ENCODE measurements around the gene ATP4B. TPM values are rescaled to one million over a fixed set of nuclear protein-coding genes. Genes with fewer than 3 reads are reported as not detected.
A peak's percentile ranks its signal among the peaks of the same experiment; 100 is the strongest.

The ATP4B gene
- total RNA-seq, 1 donor from 2014 or later = not detected

DNA sequence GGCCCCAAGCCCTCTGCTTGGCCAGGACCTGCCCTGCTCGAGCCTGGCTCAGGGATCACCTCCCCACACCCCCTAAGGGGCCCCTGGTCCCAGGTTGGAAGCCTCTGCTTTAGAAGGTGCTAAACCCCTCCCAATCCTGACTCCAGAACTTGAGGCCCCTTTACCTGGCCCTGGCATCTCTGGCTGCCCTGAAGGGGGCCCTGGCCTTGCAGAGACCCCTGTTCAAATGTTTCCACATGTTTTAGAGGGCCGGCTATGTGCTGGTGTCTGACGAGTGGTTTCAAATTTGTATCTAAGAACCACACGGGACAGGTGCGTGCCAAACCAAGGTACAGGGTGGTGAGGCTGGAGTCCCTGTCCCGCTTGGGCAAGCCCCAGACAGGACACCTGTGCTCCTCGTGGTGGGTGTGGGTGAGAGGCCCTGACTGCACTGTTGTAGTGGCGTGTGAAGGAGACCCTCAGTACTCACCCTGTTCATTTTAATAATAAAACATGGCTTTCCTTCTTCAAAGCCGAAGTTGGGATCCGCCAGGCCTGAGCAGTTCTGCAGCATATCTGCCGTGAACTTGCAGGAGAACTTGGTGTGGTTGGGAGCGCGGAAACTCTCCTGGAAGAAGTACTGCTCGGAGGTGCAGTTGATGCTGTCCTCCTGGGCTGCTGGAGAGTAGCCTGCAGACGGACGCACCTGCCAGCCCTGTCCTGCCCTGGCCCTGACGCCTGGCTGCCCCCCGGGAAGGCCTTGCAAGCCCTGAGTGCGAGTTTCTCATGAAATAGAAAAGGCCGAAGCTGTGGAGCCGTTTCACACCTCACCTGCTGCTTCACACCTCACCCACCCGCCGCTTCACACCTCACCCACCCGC, 5.4 kb downstream of the ATP4B start:
- intact Hi-C loops (cut with micrococcal nuclease) = no loop called here
- Mint-ChIP-seq H3K4me3 (no peak overlapping the region), H3K36me3 (ENCODE audit: low read depth) (no peaks in the 10 kb centered on the region), H3K27me3 (no peaks in the 10 kb centered on the region), H3K9me3 (no peaks in the 10 kb centered on the region), H3K4me1 (no peaks in the 10 kb centered on the region), H3K27ac (no peak overlapping the region)
- no peak for DNase-seq

GRCh38 chr13:113651511-113652403, 6.2 kb downstream of the ATP4B start:
- H3K27me3 Mint-ChIP-seq = no peaks in the 10 kb centered on the region
- H3K4me3 Mint-ChIP-seq = no peak overlapping the region
- peaks cover 2% of the 10 kb centered on the region for H3K4me1 Mint-ChIP-seq
- no peaks in the 10 kb centered on the region for H3K36me3 Mint-ChIP-seq (ENCODE audit: low read depth)
- DNase-seq = no peak
- no peaks in the 10 kb centered on the region for H3K9me3 Mint-ChIP-seq
- H3K27ac Mint-ChIP-seq = no peak overlapping the region
- intact Hi-C loops (cut with micrococcal nuclease) = no loop called here

DNA sequence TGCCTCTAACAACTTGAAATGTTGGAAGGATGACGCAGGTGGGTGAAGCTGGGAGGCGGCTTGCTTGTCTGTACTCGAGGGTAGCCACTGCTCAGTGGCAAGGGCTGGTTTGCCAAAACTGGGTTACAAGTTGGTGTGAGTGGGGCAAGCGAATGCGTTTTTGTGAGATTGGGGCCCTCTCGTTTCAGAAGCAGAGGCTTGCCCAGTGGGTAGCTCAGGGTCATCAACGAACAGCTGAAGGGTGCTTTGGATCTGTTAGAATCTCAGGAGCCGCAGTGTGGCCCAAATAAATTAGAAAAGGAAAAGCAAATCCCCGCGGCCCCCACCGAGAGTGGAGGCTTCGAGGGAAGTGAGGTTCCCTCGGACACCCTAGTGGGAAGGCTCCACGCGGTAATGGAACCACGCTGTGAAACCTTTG, 7.3 kb downstream of the ATP4B start:
- intact Hi-C loops (cut with micrococcal nuclease) = no loop called here
- H3K36me3 Mint-ChIP-seq (ENCODE audit: low read depth) = no peaks in the 10 kb centered on the region
- H3K27me3 Mint-ChIP-seq = no peaks in the 10 kb centered on the region
- H3K27ac Mint-ChIP-seq = no peak overlapping the region
- peaks cover 8% of the 10 kb centered on the region for H3K4me1 Mint-ChIP-seq
- H3K4me3 Mint-ChIP-seq = no peak overlapping the region
- DNase-seq = no peak
- no peaks in the 10 kb centered on the region for H3K9me3 Mint-ChIP-seq

GRCh38 chr13:113650275-113650674, 7.7 kb downstream of the ATP4B start:
- H3K27ac Mint-ChIP-seq = no peak overlapping the region
- H3K27me3 Mint-ChIP-seq = no peaks in the 10 kb centered on the region
- H3K4me3 Mint-ChIP-seq = no peak overlapping the region
- H3K4me1 Mint-ChIP-seq = peaks cover 8% of the 10 kb centered on the region
- intact Hi-C loops (cut with micrococcal nuclease) = no loop called here
- DNase-seq = no peak
- H3K9me3 Mint-ChIP-seq = no peaks in the 10 kb centered on the region
- no peaks in the 10 kb centered on the region for H3K36me3 Mint-ChIP-seq (ENCODE audit: low read depth)

GRCh38 chr13:113649212-113649611, 8.8 kb downstream of the ATP4B start:
- intact Hi-C loops (cut with micrococcal nuclease) = no loop called here
- H3K36me3 Mint-ChIP-seq (ENCODE audit: low read depth) = no peaks in the 10 kb centered on the region
- H3K9me3 Mint-ChIP-seq = no peaks in the 10 kb centered on the region
- no peaks in the 10 kb centered on the region for H3K27me3 Mint-ChIP-seq
- H3K27ac Mint-ChIP-seq = peak overlapping the region; percentile 4
- peaks cover 8% of the 10 kb centered on the region for H3K4me1 Mint-ChIP-seq
- H3K4me3 Mint-ChIP-seq = no peak overlapping the region
- DNase-seq = no peak

- Mint-ChIP-seq H3K4me1 (peaks cover 8% of the 10 kb centered on the region), H3K9me3 (no peaks in the 10 kb centered on the region), H3K27ac (no peak overlapping the region), H3K27me3 (no peaks in the 10 kb centered on the region), H3K4me3 (no peak overlapping the region), H3K36me3 (ENCODE audit: low read depth) (peaks cover 2% of the 10 kb centered on the region)
- intact Hi-C loops (cut with micrococcal nuclease) = no loop called here
- no peak for DNase-seq
Measured at GRCh38 chr13:113648216-113648610, 9.8 kb downstream of the ATP4B start.

GRCh38 chr13:113647351-113648215, 10.4 kb downstream of the ATP4B start:
- Mint-ChIP-seq H3K27ac (no peak overlapping the region), H3K27me3 (no peaks in the 10 kb centered on the region), H3K9me3 (no peaks in the 10 kb centered on the region), H3K36me3 (ENCODE audit: low read depth) (peaks cover 3% of the 10 kb centered on the region), H3K4me1 (peaks cover 8% of the 10 kb centered on the region), H3K4me3 (no peak overlapping the region)
- DNase-seq = no peak
- intact Hi-C loops (cut with micrococcal nuclease) = no loop called here

DNA sequence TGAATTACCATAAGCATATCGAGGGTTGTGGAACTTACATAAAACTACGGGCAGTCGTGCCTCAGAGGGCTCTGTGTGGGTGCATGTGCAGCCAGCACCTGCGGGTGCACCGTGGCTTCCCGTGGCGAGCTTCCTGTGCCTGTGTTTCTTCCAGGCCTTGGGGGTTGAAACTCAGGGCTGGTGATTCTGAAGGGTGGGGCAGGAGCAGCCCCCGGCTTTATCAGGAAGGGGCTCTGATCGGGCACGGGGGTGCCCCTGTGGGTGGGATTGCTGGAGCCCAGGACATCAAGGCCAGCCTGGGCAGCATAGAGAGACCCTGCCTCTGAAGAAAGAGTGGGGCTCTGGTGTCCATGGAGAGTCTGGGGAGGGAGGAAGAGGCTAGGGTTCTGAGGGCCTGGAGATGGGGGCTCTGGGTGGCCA, 11.1 kb downstream of the ATP4B start:
- intact Hi-C loops (cut with micrococcal nuclease) = no loop called here
- no peak for DNase-seq
- Mint-ChIP-seq H3K27me3 (no peaks in the 10 kb centered on the region), H3K4me3 (no peak overlapping the region), H3K36me3 (ENCODE audit: low read depth) (peaks cover 9% of the 10 kb centered on the region), H3K9me3 (no peaks in the 10 kb centered on the region), H3K27ac (no peak overlapping the region), H3K4me1 (peaks cover 8% of the 10 kb centered on the region)

- H3K4me3 Mint-ChIP-seq = no peak overlapping the region
- no peak overlapping the region for H3K27ac Mint-ChIP-seq
- peaks cover 8% of the 10 kb centered on the region for H3K4me1 Mint-ChIP-seq
- no peak for DNase-seq
- H3K27me3 Mint-ChIP-seq = no peaks in the 10 kb centered on the region
- intact Hi-C loops (cut with micrococcal nuclease) = no loop called here
- H3K9me3 Mint-ChIP-seq = no peaks in the 10 kb centered on the region
- peaks cover 14% of the 10 kb centered on the region for H3K36me3 Mint-ChIP-seq (ENCODE audit: low read depth)
Measured at GRCh38 chr13:113646376-113646775, 11.6 kb downstream of the ATP4B start.

DNA sequence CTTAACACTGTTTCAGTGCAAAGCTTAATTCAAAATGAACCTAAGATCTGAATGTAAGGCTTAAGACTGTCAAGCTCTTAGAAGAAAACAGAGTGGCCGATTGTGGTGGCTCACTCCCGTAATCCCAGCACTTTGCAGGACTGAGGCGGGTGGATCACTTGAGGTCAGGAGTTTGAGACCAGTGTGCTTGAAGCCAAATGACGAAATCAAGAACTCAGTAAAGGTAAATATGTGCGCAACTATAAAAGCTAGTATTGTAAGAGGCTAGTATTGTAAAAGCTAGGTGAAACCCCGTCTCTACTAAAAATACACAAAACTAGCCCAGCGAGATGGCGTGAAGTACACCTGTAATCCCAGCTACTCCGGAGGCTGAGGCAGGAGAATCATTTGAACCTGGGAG, 12.7 kb downstream of the ATP4B start:
- Mint-ChIP-seq H3K4me3 (no peak overlapping the region), H3K9me3 (no peaks in the 10 kb centered on the region), H3K4me1 (peaks cover 8% of the 10 kb centered on the region)

DNA sequence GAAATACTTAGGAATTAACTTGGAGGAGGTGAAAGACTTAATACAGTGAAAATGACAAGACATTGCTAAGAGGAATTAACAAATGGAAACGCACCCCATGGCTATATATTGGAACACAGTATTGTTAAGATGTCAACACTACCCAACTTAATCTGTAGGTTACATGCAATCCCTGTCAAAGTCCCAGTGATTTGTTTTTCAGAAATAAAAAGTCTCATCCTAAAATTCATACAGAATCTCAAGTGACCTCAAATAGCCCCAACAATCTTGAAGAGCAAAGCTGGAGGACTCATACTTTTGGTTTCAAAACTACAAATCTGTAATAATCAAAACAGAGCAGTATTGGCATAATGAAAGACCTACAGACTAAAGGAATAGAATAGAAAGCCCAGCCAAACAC, 13.2 kb downstream of the ATP4B start:
- H3K9me3 Mint-ChIP-seq = no peaks in the 10 kb centered on the region
- H3K4me3 Mint-ChIP-seq = no peak overlapping the region
- peaks cover 8% of the 10 kb centered on the region for H3K4me1 Mint-ChIP-seq
- no peak for DNase-seq
- no peak overlapping the region for H3K27ac Mint-ChIP-seq
- intact Hi-C loops (cut with micrococcal nuclease) = no loop called here
- H3K27me3 Mint-ChIP-seq = no peaks in the 10 kb centered on the region
- H3K36me3 Mint-ChIP-seq (ENCODE audit: low read depth) = peaks cover 26% of the 10 kb centered on the region

More for the DNA sequence above, 12.7 kb downstream of the ATP4B start:
- DNase-seq = no peak
- intact Hi-C loops (cut with micrococcal nuclease) = no loop called here
- Mint-ChIP-seq H3K27ac (no peak overlapping the region), H3K27me3 (no peaks in the 10 kb centered on the region), H3K36me3 (ENCODE audit: low read depth) (peaks cover 21% of the 10 kb centered on the region)

DNA sequence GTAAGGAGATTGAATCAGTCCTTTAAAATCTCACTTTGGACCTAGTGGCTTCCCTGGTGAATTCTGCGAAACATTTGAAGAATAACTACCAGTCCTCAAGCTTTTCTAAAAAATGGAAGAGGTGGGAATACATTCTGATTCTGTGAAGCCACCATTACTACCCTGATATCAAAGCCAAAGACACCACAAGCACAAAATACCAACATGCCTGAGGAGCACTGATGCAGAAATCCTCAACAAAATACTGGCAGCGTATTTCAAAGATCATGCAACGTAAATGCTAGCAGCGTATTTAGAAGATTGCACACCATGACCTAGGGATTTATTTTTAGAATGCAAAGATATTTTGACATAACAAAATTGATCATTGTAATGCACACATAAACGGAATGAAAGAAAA, 14.4 kb downstream of the ATP4B start:
- DNase-seq = no peak
- H3K27ac Mint-ChIP-seq = no peak overlapping the region
- no peak overlapping the region for H3K4me3 Mint-ChIP-seq
- peaks cover 8% of the 10 kb centered on the region for H3K4me1 Mint-ChIP-seq
- intact Hi-C loops (cut with micrococcal nuclease) = no loop called here
- peaks cover 33% of the 10 kb centered on the region for H3K36me3 Mint-ChIP-seq (ENCODE audit: low read depth)
- H3K9me3 Mint-ChIP-seq = no peaks in the 10 kb centered on the region
- no peaks in the 10 kb centered on the region for H3K27me3 Mint-ChIP-seq

GRCh38 chr13:113642563-113642962, 15.4 kb downstream of the ATP4B start:
- Mint-ChIP-seq H3K4me1 (peaks cover 8% of the 10 kb centered on the region), H3K36me3 (ENCODE audit: low read depth) (peaks cover 41% of the 10 kb centered on the region), H3K4me3 (no peak overlapping the region), H3K27me3 (no peaks in the 10 kb centered on the region), H3K9me3 (no peaks in the 10 kb centered on the region), H3K27ac (no peak overlapping the region)
- DNase-seq = no peak
- intact Hi-C loops (cut with micrococcal nuclease) = no loop called here
